Neural cell (in vitro differentiated cells): Measurements from ENCODE around the gene SNX20. TPM values are rescaled to one million over a fixed set of nuclear protein-coding genes. Genes with fewer than 3 reads are reported as not detected.

Experiments used
- H2AFZ ChIP-seq: fragments of 200-600, 300-800 bp; sonication (generic), shearing (Covaris generic); 2 replicates; pipeline ENCODE4 v1.6.0; 2014; ENCODE audit warnings: low read depth, mild to moderate bottlenecking, antibody characterized with exemption, low read length, moderate library complexity
- H3F3A ChIP-seq: fragments of 200-600 bp; shearing (Covaris generic); 2 replicates; pipeline ENCODE4 v1.6.1; 2016; ENCODE audit warnings: mild to moderate bottlenecking, moderate library complexity, mixed read lengths, antibody characterized with exemption, low read length; ENCODE audit not compliant: insufficient read depth, poor library complexity, severe bottlenecking
- H3K27ac ChIP-seq: fragments of 200-600, 300-800 bp; sonication (generic), shearing (Covaris generic); 2 replicates; pipeline ENCODE4 v1.5.1; 2014; ENCODE audit warnings: mild to moderate bottlenecking, low read length, moderate library complexity
- H3K27me3 ChIP-seq: fragments of 300-800, 200-600 bp; sonication (generic), shearing (Covaris generic); 2 replicates; pipeline ENCODE4 v1.6.0; 2014; ENCODE audit warnings: mild to moderate bottlenecking, low read depth, low read length, moderate library complexity; ENCODE audit not compliant: insufficient read depth
- H3K36me3 ChIP-seq: fragments of 300-800, 200-600 bp; sonication (generic), shearing (Covaris generic); 2 replicates; pipeline ENCODE4 v1.5.1; 2014; ENCODE audit warnings: mild to moderate bottlenecking, antibody characterized with exemption, low read length, moderate library complexity; ENCODE audit not compliant: insufficient read depth
- H3K4me2 ChIP-seq: fragments of 300-800, 200-600 bp; sonication (generic), shearing (Covaris generic); 2 replicates; pipeline ENCODE4 v1.6.0; 2014; ENCODE audit warnings: mild to moderate bottlenecking, low read length
- H3K4me3 ChIP-seq: fragments of 300-800, 200-600 bp; sonication (generic), shearing (Covaris generic); 2 replicates; pipeline ENCODE4 v1.5.1; 2014; ENCODE audit warnings: mild to moderate bottlenecking, low read length, moderate library complexity
- H3K79me2 ChIP-seq: fragments of 200-600 bp; shearing (Covaris generic); replicated peaks from 2 replicates; pipeline ENCODE4 v1.6.0; 2014; ENCODE audit warnings: mild to moderate bottlenecking, low read length, moderate library complexity; ENCODE audit not compliant: insufficient read depth
- H3K9ac ChIP-seq: fragments of 300-800, 200-600 bp; sonication (generic), shearing (Covaris generic); 2 replicates; pipeline ENCODE4 v1.6.1; 2016; ENCODE audit warnings: mild to moderate bottlenecking, low read length, mixed read lengths
- H3K9me2 ChIP-seq: fragments of 200-600 bp; shearing (Covaris generic); 2 replicates; pipeline ENCODE4 v1.6.1; 2016; ENCODE audit warnings: mild to moderate bottlenecking, low read length, mixed read lengths; ENCODE audit not compliant: insufficient read depth
- H3K9me3 ChIP-seq: fragments of 200-600, 300-800 bp; sonication (generic), shearing (Covaris generic); 2 replicates; pipeline ENCODE4 v1.6.1; 2016; ENCODE audit warnings: mild to moderate bottlenecking, mixed run types, low read length, moderate library complexity, mixed read lengths
- H4K20me1 ChIP-seq: fragments of 200-600 bp; shearing (Covaris generic); 2 replicates; pipeline ENCODE4 v1.6.1; 2016; ENCODE audit warnings: mild to moderate bottlenecking, mixed run types; ENCODE audit not compliant: insufficient read depth
- EP300 ChIP-seq: fragments of 450-650 bp; conservative IDR thresholded peaks from 2 replicates; pipeline ENCODE4 v1.6.1; 2014; ENCODE audit warnings: antibody characterized with exemption, mild to moderate bottlenecking, moderate library complexity; ENCODE audit not compliant: poor library complexity, severe bottlenecking
- EZH2 ChIP-seq: fragments of 200-600, 300-800 bp; shearing (Covaris generic), sonication (generic); IDR thresholded peaks from 2 replicates; pipeline ENCODE4 v1.6.1; 2014; ENCODE audit warnings: antibody characterized with exemption, low read length, borderline replicate concordance, mild to moderate bottlenecking; ENCODE audit not compliant: insufficient read depth, poor library complexity, severe bottlenecking
- MXI1 ChIP-seq: fragments of 450-650 bp; conservative IDR thresholded peaks from 2 replicates; pipeline ENCODE4 v1.6.1; 2014; ENCODE audit warnings: antibody characterized with exemption, mild to moderate bottlenecking; ENCODE audit not compliant: poor library complexity, severe bottlenecking
- POLR2AphosphoS5 ChIP-seq: IDR thresholded peaks from 2 replicates; pipeline ENCODE4 v1.6.1; 2012
- RAD21 ChIP-seq: fragments of 450-650 bp; conservative IDR thresholded peaks from 2 replicates; pipeline ENCODE4 v1.6.1; 2014; ENCODE audit warnings: antibody characterized with exemption, mild to moderate bottlenecking, moderate library complexity
- SMC3 ChIP-seq: fragments of 450-650 bp; conservative IDR thresholded peaks from 2 replicates; pipeline ENCODE4 v1.6.1; 2014; ENCODE audit warnings: antibody characterized with exemption, mild to moderate bottlenecking, moderate library complexity; ENCODE audit not compliant: poor library complexity
- TAF1 ChIP-seq: IDR thresholded peaks from 2 replicates; pipeline ENCODE4 v1.6.1; 2012; ENCODE audit warnings: low read depth
- polyA plus RNA-seq: library from polyadenylated mRNA; depleted of rRNA; stranded (reverse); fragments of >200 nt; gene quantifications from 2 replicates; pipeline ENCODE4 v1.2.3, GENCODE V29; 2014
- TF ChIP-seq, protein P1 (sequence below): fragments of 450-650 bp; IDR thresholded peaks from 2 replicates; pipeline ENCODE4 v1.5.1; 2014; ENCODE audit warnings: antibody characterized with exemption, mild to moderate bottlenecking, moderate library complexity; ENCODE audit not compliant: poor library complexity, severe bottlenecking
- TF ChIP-seq, protein P2 (sequence below): IDR thresholded peaks from 2 replicates; pipeline ENCODE4 v1.6.1; 2012; ENCODE audit warnings: borderline replicate concordance

Gene SNX20
- polyA plus RNA-seq, 1 donor from 2014 or later, result not detected

DNA sequence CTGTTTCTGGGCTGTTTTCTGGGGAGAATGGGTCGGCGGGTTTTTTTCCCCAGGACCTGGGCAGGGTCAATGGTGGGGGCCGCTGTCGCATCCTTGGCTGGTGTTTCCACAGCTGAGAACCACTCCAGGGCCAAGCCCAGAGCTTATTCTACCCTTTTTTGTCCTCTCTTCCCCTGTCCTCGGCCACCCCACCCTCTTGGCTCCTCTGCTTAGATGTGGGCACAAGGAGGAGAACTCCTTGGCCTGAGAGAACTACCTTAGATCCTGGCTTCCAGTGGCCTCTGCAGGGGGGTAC, 16.3 kb upstream of the SNX20 start (continued):
- no peak for TF ChIP-seq POLR2AphosphoS5

DNA sequence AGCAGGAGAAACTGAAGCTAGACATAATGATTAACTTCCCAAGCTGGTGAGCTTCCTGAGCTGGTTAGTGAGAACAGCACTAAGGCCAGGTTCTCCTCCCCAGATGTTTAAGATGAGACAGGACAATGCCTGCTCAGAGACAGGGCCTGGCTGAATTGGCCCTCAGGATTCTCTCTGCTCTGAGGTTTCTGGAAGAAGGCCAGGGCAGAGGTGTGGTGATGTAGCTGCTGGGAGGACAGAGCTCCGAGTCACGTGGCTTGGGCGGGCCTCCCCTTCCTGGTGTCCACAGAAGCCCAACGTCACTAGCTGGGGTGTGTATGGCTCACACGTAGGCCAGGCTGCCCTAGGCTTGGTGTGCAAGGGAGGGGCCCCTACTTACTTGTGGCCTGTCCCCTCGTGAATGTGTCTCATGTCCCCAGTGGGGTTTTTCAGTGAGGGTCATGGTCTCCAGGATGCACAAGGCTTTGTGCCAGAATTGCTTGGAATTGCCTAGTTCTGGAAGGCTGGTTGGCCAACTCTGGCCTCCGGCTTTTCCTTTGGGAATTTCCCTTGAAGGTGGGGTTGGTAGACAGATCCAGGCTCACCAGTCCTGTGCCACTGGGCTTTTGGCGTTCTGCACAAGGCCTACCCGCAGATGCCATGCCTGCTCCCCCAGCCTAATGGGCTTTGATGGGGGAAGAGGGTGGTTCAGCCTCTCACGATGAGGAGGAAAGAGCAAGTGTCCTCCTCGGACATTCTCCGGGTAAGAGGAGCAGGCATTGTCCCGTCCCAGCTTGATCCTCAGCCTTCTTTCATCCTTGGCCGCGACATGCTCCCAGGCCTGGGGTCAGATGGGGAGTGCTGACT, 15.7 kb upstream of the SNX20 start:
- H3K4me2 ChIP-seq, result no peak overlapping the region
- H3K9me2 ChIP-seq, result no peaks in the 10 kb centered on the region
- H3K9ac ChIP-seq, result no peak overlapping the region
- no peaks in the 10 kb centered on the region for H3K36me3 ChIP-seq
- H3K4me3 ChIP-seq, result no peak overlapping the region
- H3F3A ChIP-seq, result no peaks in the 10 kb centered on the region
- H3K27ac ChIP-seq, result no peak overlapping the region
- no peak overlapping the region for H2AFZ ChIP-seq
- H4K20me1 ChIP-seq, result no peaks in the 10 kb centered on the region
- no peaks in the 10 kb centered on the region for H3K9me3 ChIP-seq
- peaks cover 17% of the 10 kb centered on the region for H3K27me3 ChIP-seq
- TF ChIP-seq, protein P1, sequence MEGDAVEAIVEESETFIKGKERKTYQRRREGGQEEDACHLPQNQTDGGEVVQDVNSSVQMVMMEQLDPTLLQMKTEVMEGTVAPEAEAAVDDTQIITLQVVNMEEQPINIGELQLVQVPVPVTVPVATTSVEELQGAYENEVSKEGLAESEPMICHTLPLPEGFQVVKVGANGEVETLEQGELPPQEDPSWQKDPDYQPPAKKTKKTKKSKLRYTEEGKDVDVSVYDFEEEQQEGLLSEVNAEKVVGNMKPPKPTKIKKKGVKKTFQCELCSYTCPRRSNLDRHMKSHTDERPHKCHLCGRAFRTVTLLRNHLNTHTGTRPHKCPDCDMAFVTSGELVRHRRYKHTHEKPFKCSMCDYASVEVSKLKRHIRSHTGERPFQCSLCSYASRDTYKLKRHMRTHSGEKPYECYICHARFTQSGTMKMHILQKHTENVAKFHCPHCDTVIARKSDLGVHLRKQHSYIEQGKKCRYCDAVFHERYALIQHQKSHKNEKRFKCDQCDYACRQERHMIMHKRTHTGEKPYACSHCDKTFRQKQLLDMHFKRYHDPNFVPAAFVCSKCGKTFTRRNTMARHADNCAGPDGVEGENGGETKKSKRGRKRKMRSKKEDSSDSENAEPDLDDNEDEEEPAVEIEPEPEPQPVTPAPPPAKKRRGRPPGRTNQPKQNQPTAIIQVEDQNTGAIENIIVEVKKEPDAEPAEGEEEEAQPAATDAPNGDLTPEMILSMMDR, result no peak
- TF ChIP-seq POLR2AphosphoS5, result no peak
- TF ChIP-seq MXI1, result no peak
- no peak for TF ChIP-seq EP300
- TF ChIP-seq EZH2, result no peak
- TF ChIP-seq SMC3, result no peak
- TF ChIP-seq, protein P2, sequence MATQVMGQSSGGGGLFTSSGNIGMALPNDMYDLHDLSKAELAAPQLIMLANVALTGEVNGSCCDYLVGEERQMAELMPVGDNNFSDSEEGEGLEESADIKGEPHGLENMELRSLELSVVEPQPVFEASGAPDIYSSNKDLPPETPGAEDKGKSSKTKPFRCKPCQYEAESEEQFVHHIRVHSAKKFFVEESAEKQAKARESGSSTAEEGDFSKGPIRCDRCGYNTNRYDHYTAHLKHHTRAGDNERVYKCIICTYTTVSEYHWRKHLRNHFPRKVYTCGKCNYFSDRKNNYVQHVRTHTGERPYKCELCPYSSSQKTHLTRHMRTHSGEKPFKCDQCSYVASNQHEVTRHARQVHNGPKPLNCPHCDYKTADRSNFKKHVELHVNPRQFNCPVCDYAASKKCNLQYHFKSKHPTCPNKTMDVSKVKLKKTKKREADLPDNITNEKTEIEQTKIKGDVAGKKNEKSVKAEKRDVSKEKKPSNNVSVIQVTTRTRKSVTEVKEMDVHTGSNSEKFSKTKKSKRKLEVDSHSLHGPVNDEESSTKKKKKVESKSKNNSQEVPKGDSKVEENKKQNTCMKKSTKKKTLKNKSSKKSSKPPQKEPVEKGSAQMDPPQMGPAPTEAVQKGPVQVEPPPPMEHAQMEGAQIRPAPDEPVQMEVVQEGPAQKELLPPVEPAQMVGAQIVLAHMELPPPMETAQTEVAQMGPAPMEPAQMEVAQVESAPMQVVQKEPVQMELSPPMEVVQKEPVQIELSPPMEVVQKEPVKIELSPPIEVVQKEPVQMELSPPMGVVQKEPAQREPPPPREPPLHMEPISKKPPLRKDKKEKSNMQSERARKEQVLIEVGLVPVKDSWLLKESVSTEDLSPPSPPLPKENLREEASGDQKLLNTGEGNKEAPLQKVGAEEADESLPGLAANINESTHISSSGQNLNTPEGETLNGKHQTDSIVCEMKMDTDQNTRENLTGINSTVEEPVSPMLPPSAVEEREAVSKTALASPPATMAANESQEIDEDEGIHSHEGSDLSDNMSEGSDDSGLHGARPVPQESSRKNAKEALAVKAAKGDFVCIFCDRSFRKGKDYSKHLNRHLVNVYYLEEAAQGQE, result no peak
- TF ChIP-seq TAF1, result no peak
- TF ChIP-seq RAD21, result no peak
- no peaks in the 10 kb centered on the region for H3K79me2 ChIP-seq

DNA sequence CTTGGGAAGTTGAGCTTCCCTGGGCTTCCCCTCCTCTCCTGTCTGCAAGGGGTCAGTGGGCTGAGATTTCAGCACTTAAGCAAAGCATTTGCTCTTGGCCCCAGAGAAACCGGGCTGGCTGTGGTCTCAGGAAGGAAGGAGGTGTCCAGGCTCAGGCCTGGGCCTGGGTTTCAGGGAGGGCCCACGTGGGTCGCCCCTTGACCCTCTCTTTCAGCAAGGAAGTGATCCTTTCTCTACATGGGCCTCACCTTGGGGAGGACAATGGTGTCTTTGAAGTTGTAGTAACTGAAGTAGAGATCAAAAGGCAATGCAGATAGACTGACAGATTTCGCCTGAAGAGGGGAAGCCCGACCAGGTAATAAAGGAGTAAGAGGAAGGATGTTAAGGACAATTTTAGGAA, 15.0 kb upstream of the SNX20 start:
- Histone ChIP-seq H3K4me3 (no peak overlapping the region), H3F3A (no peaks in the 10 kb centered on the region), H3K4me2 (no peak overlapping the region), H3K9ac (no peak overlapping the region), H3K36me3 (no peaks in the 10 kb centered on the region), H3K27me3 (peaks cover 17% of the 10 kb centered on the region), H4K20me1 (no peaks in the 10 kb centered on the region), H3K27ac (no peak overlapping the region), H3K9me2 (no peaks in the 10 kb centered on the region), H2AFZ (no peak overlapping the region), H3K79me2 (no peaks in the 10 kb centered on the region), H3K9me3 (no peaks in the 10 kb centered on the region)
- TF ChIP-seq, protein P1, result no peak
- TF ChIP-seq RAD21 (no peak), SMC3 (no peak), POLR2AphosphoS5 (no peak), MXI1 (no peak), TAF1 (no peak), EP300 (no peak), EZH2 (no peak)
- TF ChIP-seq, protein P2, result no peak
